ENCODE data around the gene PDCD2L. TPM values are rescaled to one million over a fixed set of nuclear protein-coding genes. Genes with fewer than 3 reads are reported as not detected.
"Not testable (repeated sequence)": the region's sequence is repeated elsewhere in the genome, so short reads cannot be mapped to it uniquely, and the experiment has no call there.

PDCD2L gene
- total RNA-seq, 1 donor from 2014 or later, result 10.6 TPM

DNA sequence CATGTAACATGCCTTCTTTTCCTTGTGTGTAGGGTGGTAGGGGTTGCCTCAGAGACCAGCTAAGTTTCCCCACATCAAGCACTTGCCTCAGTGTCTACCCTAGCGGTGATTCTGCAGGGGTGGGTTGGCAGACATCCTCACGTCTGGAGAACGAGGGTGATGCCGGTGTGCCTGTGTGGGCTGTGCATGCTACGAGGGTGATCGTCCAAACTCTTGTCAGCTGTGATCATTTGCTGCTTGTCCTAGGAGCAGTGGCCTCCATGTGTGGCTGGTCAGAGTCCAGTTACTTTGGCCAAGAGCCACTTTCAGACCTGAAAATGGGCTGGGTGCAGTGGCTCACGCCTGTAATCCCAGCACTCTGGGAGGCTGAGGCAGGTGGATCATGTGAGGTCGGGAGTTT lies 34.1 kb upstream of the PDCD2L start:
- no peak for DNase-seq (ENCODE audit: missing footprints)
- no peak for ATAC-seq
- intact Hi-C loops (cut with DNase I), result no loop called here

DNA sequence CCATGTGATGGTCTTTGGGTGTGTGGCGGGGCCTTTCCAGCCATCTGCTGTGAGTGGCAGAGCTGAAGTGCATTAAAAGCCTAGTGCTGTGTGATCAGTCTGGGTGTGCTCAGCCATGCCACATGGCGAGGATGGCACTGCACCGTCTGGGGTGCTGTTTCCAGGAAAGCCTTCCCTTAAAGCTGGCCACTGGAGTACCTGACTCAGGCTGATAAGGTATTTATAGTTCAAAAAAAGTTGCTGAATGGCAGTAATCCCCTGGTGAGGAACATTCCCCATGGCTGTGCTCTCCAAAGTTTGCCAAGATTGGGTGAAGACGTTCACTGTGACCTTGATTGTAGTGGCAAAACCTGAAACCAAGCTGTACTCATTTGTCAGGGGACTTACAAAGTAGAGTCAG lies 33.2 kb upstream of the PDCD2L start:
- intact Hi-C loops (cut with DNase I), result no loop called here
- ATAC-seq (peak; percentile 68), DNase-seq (ENCODE audit: missing footprints) (no peak)

DNA sequence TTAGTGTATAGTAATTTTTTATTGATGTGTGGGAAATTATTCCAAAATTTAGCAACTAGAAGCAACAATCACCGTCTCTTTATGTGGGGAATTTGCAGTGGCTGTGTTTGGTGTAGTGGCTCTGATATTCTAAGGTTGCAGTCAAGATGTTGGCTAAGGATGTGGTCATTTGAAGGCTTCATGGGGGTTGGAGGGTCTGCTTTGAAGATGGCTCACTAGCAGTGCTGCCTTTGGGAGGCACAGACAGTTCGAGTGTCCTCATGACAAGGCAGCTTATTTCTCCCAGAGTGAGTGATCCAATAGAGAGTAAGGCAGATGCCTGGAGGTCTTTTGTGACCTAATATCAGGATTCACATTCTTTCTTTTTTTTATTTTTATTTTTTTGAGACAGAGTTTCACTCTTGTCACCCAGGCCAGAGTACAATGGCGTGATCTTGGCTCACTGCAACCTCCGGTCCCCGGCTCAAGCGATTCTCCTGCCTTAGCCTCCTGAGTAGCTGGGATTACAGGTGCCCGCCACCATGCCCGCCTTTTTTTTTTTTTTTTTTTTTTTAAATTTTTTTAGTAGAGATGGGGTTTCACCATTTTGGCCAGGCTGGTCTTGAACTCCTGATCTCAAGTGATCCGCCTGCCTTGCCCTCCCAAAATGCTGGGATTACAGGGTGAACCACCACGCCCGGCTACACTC lies 30.5 kb upstream of the PDCD2L start:
- ATAC-seq (no peak), DNase-seq (ENCODE audit: missing footprints) (no peak)
- intact Hi-C loops (cut with DNase I), result no loop called here

DNA sequence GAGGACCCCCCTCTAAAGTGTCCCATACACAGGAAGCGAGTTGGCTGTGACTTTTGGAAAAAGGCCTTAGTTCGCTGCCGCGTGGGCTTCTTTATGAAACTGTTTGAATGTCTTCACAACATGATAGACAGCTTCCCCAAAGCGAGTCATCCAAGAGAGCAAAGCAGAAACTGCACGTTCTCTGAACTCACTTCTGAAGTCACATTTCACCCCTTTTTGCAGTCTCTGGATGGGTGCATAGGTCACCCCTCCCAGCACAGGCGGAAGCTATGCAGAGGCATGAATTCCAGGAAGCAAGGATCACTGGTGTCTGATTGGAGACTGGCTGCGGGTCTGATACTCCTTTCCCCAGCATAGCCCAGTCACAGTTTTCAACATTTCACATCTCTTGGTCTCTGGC lies 28.6 kb upstream of the PDCD2L start:
- intact Hi-C loops (cut with DNase I), result no loop called here
- DNase-seq (ENCODE audit: missing footprints) (no peak), ATAC-seq (no peak)

DNA sequence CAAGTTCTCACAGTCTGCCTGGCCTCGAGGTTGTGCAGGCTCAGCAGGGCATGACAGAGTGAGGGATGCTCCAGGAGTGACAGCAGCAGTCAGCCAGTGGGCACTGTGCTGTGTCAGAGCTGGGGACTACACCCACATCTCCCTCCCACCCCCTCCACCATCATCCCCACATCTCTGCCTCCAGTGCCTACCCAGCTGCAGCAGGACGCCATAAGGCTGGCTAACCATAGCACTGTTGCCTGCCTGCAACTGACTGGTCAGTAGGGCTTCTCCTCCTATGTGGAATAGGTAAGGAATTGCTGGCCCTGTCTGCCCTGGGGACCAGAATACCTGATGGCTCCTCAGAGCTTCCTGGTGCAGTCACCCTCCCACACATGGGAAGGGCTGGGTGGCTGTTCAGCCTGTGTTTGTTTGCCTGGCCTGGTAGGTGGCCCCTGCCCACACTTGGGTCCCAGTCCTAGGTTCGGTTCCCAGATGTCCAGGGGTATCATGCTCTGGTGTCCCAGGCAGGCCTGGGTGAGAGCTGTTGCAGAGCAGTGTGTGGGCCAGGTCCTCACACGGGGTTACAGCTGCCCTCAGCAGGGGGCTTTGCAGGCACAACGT lies 23.5 kb upstream of the PDCD2L start:
- intact Hi-C loops (cut with DNase I), result no loop called here
- ATAC-seq, result no peak
- DNase-seq (ENCODE audit: missing footprints), result no peak

DNA sequence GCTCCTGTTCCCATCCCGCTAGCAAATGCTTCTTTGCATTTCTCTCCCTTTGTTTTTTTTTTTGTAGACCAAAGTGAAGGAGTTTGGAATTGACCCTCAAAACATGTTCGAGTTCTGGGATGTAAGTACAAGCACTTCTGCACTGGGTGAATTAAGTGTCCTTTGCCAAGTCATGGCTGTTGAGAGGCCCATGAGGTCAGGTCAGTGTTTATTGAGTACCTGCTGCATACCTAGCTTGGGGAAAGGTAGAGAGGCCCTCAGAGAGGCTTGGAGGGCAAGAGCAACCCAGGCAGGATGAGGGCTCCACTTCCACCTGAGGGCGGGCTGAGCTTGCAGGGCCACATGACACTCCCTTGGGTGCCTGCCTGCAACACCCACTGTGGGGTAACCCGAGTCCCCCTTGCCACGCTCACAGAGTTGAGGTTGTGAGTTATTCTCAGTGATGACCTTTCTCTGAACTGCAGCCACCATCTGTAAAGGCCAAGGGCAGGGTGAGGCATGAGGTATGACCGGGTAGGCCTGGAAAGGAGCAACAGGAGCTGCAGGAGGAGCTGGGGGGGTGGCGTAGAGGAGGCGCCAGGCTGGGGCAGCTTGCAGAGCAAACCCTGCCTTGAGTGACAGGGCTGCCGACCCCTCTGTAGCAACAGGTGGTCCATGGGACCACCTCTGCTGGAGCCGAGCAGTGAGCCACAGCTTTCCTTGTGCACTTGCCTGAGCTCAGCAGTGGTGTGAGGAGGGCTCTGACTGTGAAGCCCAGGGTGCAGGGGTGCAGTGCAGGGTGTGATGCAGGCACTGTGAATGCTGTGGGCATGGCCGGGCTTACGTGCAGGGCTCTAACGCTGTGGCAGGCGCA lies 22.6 kb upstream of the PDCD2L start:
- DNase-seq (ENCODE audit: missing footprints), result no peak
- intact Hi-C loops (cut with DNase I), result no loop called here
- ATAC-seq, result no peak

DNA sequence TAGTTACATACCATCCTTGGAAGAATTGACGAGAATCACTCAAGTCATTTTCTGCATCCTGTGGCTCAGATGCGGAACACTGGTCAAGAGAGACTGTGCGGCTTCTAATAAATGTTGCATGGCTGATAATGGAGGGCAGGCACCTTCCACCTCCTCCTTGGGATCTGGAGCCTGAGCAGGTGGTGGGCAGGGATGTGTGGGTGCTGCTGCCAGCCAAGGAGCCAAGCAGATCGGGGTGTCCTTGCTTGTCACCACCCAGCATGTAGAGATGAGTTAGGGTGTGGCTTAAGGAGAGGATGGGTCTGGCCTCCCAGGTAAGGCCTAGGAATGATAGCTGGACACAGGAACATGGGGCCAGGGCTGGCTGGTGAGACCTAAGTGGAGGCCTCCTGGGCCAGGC lies 21.7 kb upstream of the PDCD2L start:
- DNase-seq (ENCODE audit: missing footprints), result no peak
- intact Hi-C loops (cut with DNase I), result no loop called here
- ATAC-seq, result no peak

DNA sequence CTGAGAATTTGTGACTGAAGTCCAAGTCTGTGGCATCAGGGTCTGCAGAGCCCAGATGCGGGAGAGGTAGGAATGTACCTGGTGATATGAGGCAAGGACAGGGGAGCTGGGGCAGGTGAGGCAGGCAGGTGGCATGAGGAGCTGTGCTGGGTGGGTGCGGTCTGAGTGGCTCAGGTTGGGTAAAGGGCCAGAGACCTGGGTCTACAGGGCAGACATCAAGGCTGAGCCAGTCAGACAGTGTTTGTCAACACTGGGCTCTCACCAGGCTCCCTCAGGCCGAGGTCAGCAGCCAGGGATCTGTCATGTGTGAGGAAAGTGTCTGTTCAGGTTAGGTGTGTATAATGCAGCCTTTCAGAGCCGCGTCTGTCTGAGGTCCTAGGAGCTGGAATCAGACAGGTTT lies 20.6 kb upstream of the PDCD2L start:
- ATAC-seq (no peak), DNase-seq (ENCODE audit: missing footprints) (no peak)
- intact Hi-C loops (cut with DNase I), result no loop called here

DNA sequence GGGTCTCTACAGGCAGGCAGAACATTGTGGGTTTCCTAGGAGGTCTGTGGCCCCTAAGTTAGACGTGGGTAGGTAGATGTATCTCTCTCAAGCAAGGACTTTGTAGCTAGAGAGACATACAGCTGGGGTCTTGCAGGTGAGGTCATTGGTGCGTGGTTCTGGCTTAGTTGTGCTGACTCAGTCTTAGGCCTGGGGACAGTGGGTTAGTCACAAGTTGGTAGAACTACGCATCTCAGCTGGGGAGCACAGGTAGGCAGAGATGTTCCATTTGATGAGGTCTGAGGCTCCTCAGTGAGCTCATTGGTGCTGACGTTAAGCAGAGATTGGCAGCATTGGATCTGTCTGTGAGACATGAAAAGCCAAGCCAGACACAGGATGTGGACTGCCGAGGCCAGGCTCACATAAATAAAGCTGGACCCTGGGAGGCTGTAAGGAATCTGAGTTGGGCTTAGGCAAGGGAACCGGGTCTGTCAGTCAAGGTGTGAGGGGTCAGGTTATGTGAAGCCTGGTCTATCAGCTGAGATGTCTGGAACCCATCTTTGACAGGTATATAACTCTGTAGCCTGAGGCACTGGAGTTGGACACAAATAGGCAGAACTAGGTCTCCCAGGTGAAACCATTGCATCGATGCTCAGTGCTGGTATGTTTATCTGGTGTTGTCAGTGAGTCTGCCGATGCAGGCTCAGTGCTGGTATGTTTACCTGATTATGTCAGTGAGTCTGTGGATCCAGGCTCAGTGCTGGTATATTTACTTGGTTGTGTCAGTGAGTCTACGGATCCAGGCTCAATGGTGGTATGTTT lies 17.4 kb upstream of the PDCD2L start:
- DNase-seq (ENCODE audit: missing footprints) (no peak), ATAC-seq (no peak)
- intact Hi-C loops (cut with DNase I), result no loop called here

DNA sequence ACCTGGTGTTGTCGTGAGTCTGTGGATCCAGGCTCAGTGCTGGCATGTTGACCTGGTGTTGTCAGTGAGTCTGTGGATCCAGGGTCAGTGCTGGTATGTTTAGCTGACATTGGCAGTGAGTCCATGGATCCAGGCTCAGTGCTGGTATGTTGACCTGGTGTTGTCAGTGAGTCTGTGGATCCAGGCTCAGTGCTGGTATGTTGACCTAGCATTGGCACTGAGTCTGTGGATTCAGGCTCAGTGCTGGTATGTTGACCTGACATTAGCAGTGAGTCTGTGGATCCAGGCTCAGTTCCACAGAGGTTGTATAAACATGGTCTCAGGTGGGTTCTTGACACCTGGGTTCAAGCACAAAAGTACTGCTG lies 16.8 kb upstream of the PDCD2L start:
- ATAC-seq (no peak), DNase-seq (ENCODE audit: missing footprints) (no peak)
- intact Hi-C loops (cut with DNase I), result no loop called here

DNA sequence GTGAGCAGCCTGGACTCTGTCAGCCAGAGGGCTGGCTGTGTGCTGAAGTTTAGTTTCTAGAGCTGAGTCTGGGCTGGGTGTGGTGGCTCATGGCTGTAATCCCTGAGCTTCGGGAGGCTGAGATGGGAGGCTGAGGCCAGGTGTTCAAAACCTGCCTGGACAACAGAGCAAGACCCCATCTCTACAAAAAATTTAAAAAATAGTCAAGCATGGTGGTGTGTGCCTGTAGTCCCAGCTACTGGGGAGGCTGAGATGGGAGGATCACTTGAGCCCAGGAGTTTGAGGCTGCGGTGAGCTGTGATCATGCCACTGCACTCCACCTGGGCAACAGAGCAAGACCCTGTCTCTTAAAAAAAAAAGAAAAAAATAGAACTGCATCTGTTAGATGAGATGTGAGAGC lies 15.5 kb upstream of the PDCD2L start:
- DNase-seq (ENCODE audit: missing footprints); ATAC-seq; intact Hi-C loops (cut with DNase I): not testable (repeated sequence)

DNA sequence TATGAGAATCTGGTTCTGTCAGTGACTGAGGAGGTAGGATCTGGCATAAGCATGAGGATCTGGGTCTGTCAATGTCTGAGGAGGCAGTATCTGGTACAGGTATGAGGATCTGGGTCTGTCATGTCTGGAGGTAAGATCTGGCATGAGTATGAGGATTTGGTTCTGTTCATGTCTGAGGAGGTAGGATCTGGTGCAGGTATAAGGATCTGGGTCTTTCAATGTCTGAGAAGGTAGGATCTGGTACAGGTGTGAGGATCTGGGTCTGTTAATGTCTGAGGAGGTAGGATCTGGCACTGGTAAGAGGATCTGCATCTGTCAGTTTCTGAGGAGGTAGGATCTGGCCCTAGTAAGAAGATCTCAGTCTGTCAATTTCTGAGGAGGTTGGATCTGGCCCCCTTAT lies 12.4 kb upstream of the PDCD2L start:
- intact Hi-C loops (cut with DNase I), result no loop called here
- DNase-seq (ENCODE audit: missing footprints) (no peak), ATAC-seq (no peak)

DNA sequence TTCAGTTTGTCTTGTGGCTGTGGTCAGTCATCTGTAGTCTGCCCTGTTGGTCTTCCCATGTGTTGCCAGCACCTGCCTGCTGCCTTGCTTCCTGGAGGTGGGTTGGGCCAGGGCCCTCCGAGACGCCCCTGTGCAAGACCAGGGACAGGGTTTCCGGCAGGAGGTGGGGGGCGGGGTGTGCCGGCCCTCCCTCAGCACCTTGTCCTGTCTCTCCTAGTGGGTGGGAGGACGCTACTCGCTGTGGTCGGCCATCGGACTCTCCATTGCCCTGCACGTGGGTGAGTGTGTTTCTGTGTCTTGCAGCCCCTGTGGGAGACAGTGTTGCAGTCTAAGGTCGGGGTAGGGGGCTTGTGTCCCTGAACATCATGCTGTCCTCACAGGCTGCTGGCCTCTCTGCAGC lies 11.2 kb upstream of the PDCD2L start:
- intact Hi-C loops (cut with DNase I), result no loop called here
- DNase-seq (ENCODE audit: missing footprints) (no peak), ATAC-seq (no peak)

DNA sequence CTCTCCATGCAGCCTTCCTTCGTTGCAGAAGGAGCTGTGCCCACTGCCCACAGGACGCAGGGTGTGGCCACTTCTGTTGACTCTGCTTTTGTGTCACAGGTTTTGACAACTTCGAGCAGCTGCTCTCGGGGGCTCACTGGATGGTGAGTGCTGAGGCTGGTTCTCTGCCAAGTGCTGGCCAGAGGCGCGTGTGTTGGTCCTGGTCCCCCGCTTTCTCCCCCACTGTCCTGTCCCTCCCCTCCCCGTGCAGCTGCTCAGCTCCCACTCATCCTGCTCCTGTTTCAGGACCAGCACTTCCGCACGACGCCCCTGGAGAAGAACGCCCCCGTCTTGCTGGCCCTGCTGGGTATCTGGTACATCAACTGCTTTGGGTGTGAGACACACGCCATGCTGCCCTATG lies 10.6 kb upstream of the PDCD2L start:
- DNase-seq (ENCODE audit: missing footprints) (no peak), ATAC-seq (no peak)
- intact Hi-C loops (cut with DNase I), result no loop called here

DNA sequence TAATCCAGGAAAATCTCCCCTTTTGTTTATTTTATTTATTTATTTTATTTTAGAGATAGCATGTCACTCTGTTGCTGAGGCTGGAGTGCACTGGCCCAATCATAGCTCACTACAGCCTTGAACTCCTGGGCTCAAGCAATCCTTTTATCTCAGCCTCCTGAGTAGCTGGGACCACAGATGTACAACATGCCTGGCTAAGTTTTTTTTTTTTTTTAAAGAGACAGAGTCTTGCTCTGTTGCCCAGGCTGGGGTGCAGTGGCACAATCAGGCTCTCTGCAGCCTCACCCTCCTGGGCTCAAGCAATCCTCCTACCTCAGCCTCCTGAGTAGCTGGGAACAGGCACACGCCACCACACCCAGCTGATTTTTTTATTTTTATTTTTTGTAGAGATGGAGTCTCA lies 6.3 kb upstream of the PDCD2L start:
- DNase-seq (ENCODE audit: missing footprints) (no peak), ATAC-seq (no peak)
- intact Hi-C loops (cut with DNase I), result no loop called here

DNA sequence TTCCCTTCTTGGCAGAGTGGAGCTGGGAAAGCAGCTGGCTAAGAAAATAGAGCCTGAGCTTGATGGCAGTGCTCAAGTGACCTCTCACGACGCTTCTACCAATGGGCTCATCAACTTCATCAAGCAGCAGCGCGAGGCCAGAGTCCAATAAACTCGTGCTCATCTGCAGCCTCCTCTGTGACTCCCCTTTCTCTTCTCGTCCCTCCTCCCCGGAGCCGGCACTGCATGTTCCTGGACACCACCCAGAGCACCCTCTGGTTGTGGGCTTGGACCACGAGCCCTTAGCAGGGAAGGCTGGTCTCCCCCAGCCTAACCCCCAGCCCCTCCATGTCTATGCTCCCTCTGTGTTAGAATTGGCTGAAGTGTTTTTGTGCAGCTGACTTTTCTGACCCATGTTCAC lies 4.3 kb upstream of the PDCD2L start:
- no peak for DNase-seq (ENCODE audit: missing footprints)
- ATAC-seq, result no peak
- intact Hi-C loops (cut with DNase I), result no loop called here

DNA sequence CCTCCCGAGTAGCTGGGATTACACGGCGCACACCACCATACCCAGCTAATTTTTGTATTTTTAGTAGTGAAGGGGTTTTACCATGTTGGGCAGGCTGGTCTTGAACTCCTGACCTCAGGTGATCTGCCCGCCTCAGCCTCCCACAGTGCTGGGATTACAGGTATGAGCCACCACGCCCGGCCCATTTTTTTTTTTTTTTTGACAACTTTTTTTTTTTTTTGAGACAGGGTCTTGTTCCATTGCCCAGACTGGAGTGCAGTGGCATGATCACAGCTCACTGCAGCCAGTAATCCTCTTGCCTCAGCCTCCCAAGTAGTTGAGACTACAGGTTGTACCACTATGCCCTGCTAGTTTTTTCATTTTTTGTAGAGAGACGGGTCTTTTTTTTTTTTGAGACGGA lies 3.4 kb upstream of the PDCD2L start:
- ATAC-seq; intact Hi-C loops (cut with DNase I); DNase-seq (ENCODE audit: missing footprints): not testable (repeated sequence)

DNA sequence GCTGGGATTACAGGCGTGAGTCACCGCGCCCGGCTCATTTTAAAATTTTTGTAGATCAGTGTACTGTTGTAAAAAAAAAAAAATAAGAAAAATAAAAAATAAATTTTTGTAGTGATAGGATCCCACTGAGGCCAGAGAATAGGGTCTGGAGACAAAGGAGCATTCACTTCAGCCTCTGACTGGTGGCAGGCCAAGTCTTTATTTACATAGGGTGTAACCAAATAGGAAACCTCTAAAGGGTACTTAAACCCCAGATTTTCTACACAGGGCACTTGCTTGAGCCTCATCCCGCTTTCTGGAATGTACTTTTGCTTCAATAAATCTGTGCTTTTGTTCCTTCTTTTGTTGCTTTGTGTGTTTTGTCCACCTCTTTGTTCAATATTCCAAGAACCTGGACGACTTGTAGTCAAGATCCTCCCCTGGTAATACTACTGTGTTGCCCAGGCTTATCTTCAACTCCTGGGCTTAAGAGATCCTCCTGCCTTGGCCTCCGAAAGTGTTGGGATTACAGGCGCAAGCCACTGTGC lies 2.1 kb upstream of the PDCD2L start:
- intact Hi-C loops (cut with DNase I), result no loop called here
- no peak for DNase-seq (ENCODE audit: missing footprints)
- no peak for ATAC-seq

DNA sequence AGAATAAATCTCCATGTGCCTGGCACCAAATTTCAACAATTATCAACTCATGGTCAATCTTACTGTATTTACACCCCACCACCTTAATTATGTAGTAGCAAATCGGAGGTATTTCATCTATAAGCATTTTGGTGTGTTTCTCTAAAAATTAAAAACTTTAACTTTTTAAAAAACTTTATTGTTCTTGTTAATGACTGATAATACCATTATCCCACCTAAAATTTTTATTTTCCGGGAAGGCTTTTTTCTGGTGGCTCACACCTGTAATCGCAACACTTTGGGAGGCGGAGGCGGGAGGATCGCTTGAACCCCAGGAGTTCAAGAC lies 453 bp upstream of the PDCD2L start:
- intact Hi-C loops (cut with DNase I), result no loop called here

More for the DNA sequence above, 453 bp upstream of the PDCD2L start:
- ATAC-seq, result no peak
- DNase-seq (ENCODE audit: missing footprints), result no peak

Data from Right ventricle myocardium inferior (tissue), 1 donor.